KBM-7 (cell line): Measurements from ENCODE around the gene ANO6.

Experiments
- DNase-seq: peaks from one replicate; pipeline ENCODE4 v3.0.0-alpha.2; 2015
- in situ Hi-C: fragments of 300-500 bp; cut with MboI; formaldehyde crosslinking; loops from 2 replicates; pipeline ENCODE4 v1.14.3; 2020; ENCODE audit warnings: low sequenced_read_pairs, low pct_unique_long_range_greater_than_20kb, mixed read lengths

The ANO6 gene

GRCh38 chr12:45411626-45412025 is 195.7 kb downstream of the ANO6 start:
- in situ Hi-C loops = no loop called here
- DNase-seq = no peak

GRCh38 chr12:45415393-45415817 is 199.5 kb downstream of the ANO6 start:
- DNase-seq = no peak
- in situ Hi-C loops = no loop called here

- no peak for DNase-seq
- in situ Hi-C loops = no loop called here
These were observed 200.2 kb downstream of the ANO6 start for GRCh38 chr12:45416126-45416525.

- in situ Hi-C loops = no loop called here
These were observed 202.6 kb downstream of the ANO6 start for GRCh38 chr12:45418520-45418919.

GRCh38 chr12:45419317-45419814 is 203.5 kb downstream of the ANO6 start:
- no peak for DNase-seq
- in situ Hi-C loops = no loop called here

More at GRCh38 chr12:45418520-45418919, 202.6 kb downstream of the ANO6 start:
- no peak for DNase-seq

- in situ Hi-C loops = no loop called here
- no peak for DNase-seq
These were observed 205.8 kb downstream of the ANO6 start for GRCh38 chr12:45421736-45422135.

- no peak for DNase-seq
- in situ Hi-C loops = no loop called here
These were observed 208.0 kb downstream of the ANO6 start for GRCh38 chr12:45423931-45424330.

- in situ Hi-C loops = no loop called here
- DNase-seq = no peak
These were observed 209.5 kb downstream of the ANO6 start for GRCh38 chr12:45425426-45425825.

GRCh38 chr12:45426294-45426693 is 210.4 kb downstream of the ANO6 start:
- in situ Hi-C loops = no loop called here
- DNase-seq = no peak

- in situ Hi-C loops = no loop called here
- DNase-seq = no peak
These were observed 211.1 kb downstream of the ANO6 start for GRCh38 chr12:45427042-45427441.

- in situ Hi-C loops = no loop called here
- no peak for DNase-seq
These were observed 213.9 kb downstream of the ANO6 start for GRCh38 chr12:45429831-45430230.

GRCh38 chr12:45431126-45431525 is 215.2 kb downstream of the ANO6 start:
- in situ Hi-C loops = no loop called here
- no peak for DNase-seq

- in situ Hi-C loops = no loop called here
- DNase-seq = no peak
These were observed 216.8 kb downstream of the ANO6 start for GRCh38 chr12:45432710-45433109.

- DNase-seq = no peak
- in situ Hi-C loops = no loop called here
These were observed 217.6 kb downstream of the ANO6 start for GRCh38 chr12:45433441-45433868.

- in situ Hi-C loops = no loop called here
- DNase-seq = no peak
These were observed 218.2 kb downstream of the ANO6 start for GRCh38 chr12:45434094-45434493.

- in situ Hi-C loops = no loop called here
- peak; percentile 84 for DNase-seq
These were observed 220.2 kb downstream of the ANO6 start for GRCh38 chr12:45435945-45436710.

GRCh38 chr12:45439039-45439438 is 223.1 kb downstream of the ANO6 start:
- in situ Hi-C loops = no loop called here
- DNase-seq = no peak

- no peak for DNase-seq
- in situ Hi-C loops = no loop called here
These were observed 230.1 kb downstream of the ANO6 start for GRCh38 chr12:45446013-45446412.

GRCh38 chr12:45458238-45458637 is 242.3 kb downstream of the ANO6 start:
- DNase-seq = no peak
- in situ Hi-C loops = no loop called here

GRCh38 chr12:45458854-45459807 is 243.2 kb downstream of the ANO6 start:
- in situ Hi-C loops = no loop called here
- no peak for DNase-seq
